ENCODE data around the gene DGKB. TPM values are rescaled to one million over a fixed set of nuclear protein-coding genes. Genes with fewer than 3 reads are reported as not detected.

The DGKB gene
- total RNA-seq, 1 donor from 2014 or later: 3.4 TPM

GRCh38 chr7:14242175-14242574 lies 660.4 kb downstream of the DGKB start:
- Mint-ChIP-seq H3K36me3 (no peaks in the 10 kb centered on the region), H3K4me3 (no peak overlapping the region), H3K27me3 (no peaks in the 10 kb centered on the region), H3K9me3 (no peaks in the 10 kb centered on the region), H3K4me1 (ENCODE audit: unreplicated experiment) (no peaks in the 10 kb centered on the region), H3K27ac (peak overlapping the region; percentile 32)
- no peak for DNase-seq (ENCODE audit: extremely low spot score, unreplicated experiment)
- no peak for TF ChIP-seq CTCF (conservative IDR thresholded peaks at IDR 0.05)

GRCh38 chr7:14236834-14237233 lies 665.7 kb downstream of the DGKB start:
- Mint-ChIP-seq H3K4me1 (ENCODE audit: unreplicated experiment) (peaks cover 14% of the 10 kb centered on the region), H3K36me3 (no peaks in the 10 kb centered on the region), H3K27me3 (no peaks in the 10 kb centered on the region), H3K4me3 (peak overlapping the region; percentile 44), H3K27ac (peak overlapping the region; percentile 16), H3K9me3 (no peaks in the 10 kb centered on the region)
- no peak for DNase-seq (ENCODE audit: extremely low spot score, unreplicated experiment)
- no peak for TF ChIP-seq CTCF (conservative IDR thresholded peaks at IDR 0.05)

GRCh38 chr7:14235056-14235455 lies 667.5 kb downstream of the DGKB start:
- DNase-seq (ENCODE audit: extremely low spot score, unreplicated experiment): no peak
- H3K9me3 Mint-ChIP-seq: no peaks in the 10 kb centered on the region
- no peak overlapping the region for H3K4me3 Mint-ChIP-seq
- no peaks in the 10 kb centered on the region for H3K27me3 Mint-ChIP-seq
- peaks cover 14% of the 10 kb centered on the region for H3K4me1 Mint-ChIP-seq (ENCODE audit: unreplicated experiment)
- H3K27ac Mint-ChIP-seq: no peak overlapping the region
- no peak for TF ChIP-seq CTCF (conservative IDR thresholded peaks at IDR 0.05)
- no peaks in the 10 kb centered on the region for H3K36me3 Mint-ChIP-seq

- Mint-ChIP-seq H3K27ac (no peak overlapping the region), H3K36me3 (no peaks in the 10 kb centered on the region), H3K4me1 (ENCODE audit: unreplicated experiment) (peaks cover 14% of the 10 kb centered on the region), H3K4me3 (no peak overlapping the region), H3K9me3 (no peaks in the 10 kb centered on the region), H3K27me3 (no peaks in the 10 kb centered on the region)
- no peak for DNase-seq (ENCODE audit: extremely low spot score, unreplicated experiment)
- TF ChIP-seq CTCF (conservative IDR thresholded peaks at IDR 0.05): no peak
These were observed 668.6 kb downstream of the DGKB start for GRCh38 chr7:14233868-14234369.

GRCh38 chr7:14233076-14233867 lies 669.3 kb downstream of the DGKB start:
- Mint-ChIP-seq H3K9me3 (no peaks in the 10 kb centered on the region), H3K27me3 (no peaks in the 10 kb centered on the region), H3K27ac (peak overlapping the region; percentile 2), H3K36me3 (no peaks in the 10 kb centered on the region), H3K4me1 (ENCODE audit: unreplicated experiment) (peaks cover 14% of the 10 kb centered on the region), H3K4me3 (no peak overlapping the region)
- no peak for TF ChIP-seq CTCF (conservative IDR thresholded peaks at IDR 0.05)
- DNase-seq (ENCODE audit: extremely low spot score, unreplicated experiment): no peak

Data from type B pancreatic cell (in vitro differentiated cells).